Endometrial microvascular endothelial cells (primary cell): ENCODE results near the gene PRMT7. TPM values are rescaled to one million over a fixed set of nuclear protein-coding genes. Genes with fewer than 3 reads are reported as not detected.

Source experiments
- in situ Hi-C: cut with HindIII; loops from 2 replicates; pipeline ENCODE4 v1.10.0; 2017; ENCODE audit warnings: low sequenced_read_pairs, low pct_unique_long_range_greater_than_20kb; ENCODE audit errors: inconsistent ontology term
- total RNA-seq: library from RNA; depleted of rRNA; stranded (reverse); fragments of >200 nt; gene quantifications from one replicate; pipeline ENCODE4 v1.2.3, GENCODE V29; 2015; ENCODE audit errors: inconsistent ontology term

The PRMT7 gene
- total RNA-seq, 1 donor from 2014 or later = 99.0 TPM

DNA sequence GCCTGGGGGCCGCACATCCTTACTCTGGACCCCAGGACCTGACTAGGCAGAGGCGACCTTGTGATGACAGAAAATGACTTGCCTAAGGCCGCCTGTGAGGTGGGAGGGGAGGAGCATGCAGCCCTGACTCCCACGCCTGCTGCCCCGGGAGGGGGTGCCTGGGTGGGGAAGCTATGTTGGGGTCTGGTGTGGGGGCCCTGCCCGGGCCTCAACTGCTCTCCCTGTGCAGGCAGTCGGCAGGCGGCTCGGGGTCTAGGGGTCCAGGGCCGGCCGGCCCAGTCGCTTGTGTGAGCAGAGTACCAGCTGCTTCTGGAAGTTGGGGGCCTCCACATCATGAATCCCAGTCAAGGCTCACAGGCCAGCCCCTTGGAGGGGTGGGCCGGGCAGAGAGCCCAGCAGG is 48.1 kb downstream of the PRMT7 start:
- in situ Hi-C loops = no loop called here

DNA sequence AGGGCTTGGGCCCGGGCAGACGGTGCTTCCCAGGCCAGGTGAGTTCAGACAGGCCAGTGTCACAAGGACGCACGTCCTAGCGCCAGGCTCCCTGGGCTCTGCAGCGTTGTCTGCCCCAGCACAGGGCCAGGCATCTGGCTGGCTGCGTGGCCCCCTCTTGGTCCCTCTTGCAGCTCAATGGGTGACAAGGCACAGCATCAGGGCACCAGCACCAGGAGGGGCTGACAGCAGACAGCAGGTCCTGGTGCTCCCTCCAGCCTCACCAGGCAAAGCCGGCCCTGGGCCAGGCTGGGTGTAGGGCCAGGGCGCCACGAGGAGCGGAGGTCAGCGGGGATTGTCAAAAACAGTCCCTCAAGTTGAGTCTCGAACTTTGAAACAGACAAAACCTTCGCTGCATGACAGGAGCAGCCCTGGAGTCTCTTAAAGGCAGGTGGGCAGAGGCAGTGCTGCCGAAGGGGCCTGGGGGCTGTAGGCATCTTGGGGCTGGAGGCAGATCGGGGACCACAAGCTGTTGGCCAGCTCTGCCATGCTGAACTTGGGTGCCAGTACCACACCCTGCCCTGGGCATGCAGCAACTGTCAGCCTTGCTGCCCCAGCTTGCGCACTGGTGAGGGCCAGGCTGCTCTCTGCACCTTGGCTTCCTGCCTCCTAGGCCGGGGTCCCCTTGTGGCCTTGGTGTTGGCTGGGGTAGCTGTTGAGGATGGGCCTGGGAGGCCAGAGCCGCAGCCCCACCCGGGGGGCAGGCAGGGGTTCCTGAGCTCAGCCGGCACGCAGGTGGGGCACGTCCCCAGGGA is 48.8 kb downstream of the PRMT7 start:
- in situ Hi-C loops = no loop called here

DNA sequence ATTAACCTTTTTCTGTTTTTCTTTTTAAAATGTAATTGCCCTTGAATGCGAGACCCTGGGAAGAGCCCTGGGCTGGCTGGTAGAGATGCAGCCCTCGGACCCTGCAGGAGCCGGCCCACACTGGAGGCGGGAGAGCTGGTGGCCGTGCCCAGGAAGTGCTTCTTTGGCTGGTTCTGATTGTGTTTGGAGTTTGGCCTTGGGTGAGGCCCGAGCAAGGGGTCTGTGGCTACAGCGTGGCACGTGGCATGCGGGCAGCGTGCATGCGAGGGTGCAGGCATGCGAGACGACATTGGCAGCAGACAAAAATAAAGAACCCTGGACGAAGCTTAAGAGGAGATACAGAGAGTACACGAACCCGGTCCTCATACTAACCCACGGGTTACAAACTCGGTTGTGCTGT is 49.7 kb downstream of the PRMT7 start:
- in situ Hi-C loops = no loop called here

DNA sequence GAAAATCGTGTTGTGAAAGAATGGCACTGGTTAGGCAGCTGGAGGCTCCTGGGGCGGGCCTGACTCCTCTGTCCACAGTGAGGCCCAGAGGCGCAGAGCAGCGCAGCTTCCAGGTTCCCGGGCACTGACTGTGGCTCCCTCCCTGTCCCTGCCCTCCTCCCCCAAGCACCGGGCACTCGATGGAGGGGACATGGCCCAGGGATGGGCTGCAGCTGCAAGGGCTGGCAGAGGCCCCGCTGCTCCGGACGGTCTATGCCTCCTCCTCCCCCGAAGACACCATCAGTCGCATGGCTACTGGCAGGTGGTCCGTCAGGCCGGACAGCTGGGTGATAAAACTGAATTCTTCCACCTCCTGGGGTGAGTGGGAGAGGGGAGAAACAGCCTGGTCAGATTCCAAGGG is 50.1 kb downstream of the PRMT7 start:
- in situ Hi-C loops = no loop called here

DNA sequence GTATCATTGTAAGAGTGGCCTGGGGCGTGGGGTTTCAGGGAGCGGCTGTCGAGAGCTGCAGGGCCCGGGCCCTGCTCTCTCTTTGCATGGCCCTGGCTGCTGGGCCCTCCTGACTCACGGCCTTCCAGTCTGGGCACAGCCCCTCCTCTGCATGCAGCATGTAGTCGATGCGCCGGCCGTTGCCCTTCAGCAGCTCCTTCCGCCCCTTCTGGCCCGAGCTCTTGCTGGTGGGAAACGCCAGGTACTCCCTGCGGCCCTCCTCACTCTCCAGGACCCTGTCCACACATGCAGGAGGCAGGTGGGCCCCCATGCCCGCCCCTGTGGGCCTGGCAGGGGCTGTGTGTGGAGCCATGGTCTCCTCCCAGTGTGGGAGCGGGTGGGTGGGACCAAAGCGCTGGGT is 50.7 kb downstream of the PRMT7 start:
- in situ Hi-C loops = no loop called here

DNA sequence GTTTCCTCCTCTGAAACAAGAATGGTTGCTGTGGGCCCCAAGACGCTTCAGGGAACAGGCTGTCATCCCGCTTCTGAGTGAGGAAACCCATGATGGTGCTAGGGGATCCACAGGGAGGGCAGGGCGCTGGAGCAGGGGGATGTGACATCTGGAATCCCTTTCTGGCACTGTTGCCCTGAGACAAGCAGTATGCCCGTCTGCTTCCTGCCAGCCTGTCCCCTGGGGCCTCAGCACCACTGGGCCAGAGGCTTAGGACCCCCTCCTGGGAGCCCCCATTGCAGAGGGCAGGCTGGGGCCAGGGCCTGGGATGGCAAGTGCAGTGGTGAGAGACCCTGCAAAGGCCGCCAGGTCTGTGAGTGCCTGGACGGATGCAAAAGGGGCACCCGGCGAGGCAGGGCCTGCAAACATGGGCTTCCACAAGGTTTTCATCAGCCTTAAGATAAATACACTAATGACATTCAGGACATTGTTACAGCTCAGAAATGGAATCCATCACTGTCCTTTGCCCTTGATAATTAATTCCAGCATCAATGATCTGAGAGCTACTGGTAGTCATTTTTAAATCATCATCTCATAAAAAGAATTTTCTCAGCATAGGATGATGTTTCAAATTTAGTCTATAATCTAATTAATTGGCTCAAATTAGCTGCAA is 51.6 kb downstream of the PRMT7 start:
- in situ Hi-C loops = no loop called here

DNA sequence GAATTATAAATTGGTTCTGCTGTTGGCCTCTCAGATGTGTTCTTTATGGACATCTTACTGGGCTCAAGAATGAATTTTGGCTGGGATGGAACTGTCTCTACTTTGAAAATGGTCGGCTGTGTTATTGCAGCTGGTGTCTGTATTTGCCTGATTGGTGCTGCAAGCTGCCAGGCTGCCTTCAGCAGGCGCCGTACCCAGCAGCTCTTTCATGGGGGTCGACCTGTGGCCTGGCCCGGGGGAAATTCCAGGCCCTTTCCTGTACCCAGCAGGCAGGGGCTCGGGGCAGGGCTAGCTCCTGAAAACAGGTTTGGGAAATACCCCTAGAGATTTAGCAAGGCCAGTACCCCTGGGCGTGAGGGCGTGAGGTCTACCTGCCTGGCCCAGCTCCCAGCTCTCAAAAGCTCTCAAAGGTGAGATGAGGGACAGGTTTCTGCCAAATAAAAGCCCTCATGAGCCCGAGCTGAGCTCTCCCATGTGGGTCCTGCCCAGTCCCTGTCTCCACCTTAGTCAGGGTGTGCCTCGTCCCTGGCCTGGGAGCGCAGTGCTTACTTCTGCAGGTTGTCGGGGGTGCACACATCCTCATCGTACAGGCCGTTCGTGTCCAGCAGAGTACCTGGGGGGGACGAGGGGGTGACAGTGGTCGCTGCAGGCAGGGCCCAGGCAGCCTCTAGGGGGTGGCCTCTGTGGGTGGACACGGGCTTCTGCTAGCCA is 52.3 kb downstream of the PRMT7 start:
- in situ Hi-C loops = no loop called here

DNA sequence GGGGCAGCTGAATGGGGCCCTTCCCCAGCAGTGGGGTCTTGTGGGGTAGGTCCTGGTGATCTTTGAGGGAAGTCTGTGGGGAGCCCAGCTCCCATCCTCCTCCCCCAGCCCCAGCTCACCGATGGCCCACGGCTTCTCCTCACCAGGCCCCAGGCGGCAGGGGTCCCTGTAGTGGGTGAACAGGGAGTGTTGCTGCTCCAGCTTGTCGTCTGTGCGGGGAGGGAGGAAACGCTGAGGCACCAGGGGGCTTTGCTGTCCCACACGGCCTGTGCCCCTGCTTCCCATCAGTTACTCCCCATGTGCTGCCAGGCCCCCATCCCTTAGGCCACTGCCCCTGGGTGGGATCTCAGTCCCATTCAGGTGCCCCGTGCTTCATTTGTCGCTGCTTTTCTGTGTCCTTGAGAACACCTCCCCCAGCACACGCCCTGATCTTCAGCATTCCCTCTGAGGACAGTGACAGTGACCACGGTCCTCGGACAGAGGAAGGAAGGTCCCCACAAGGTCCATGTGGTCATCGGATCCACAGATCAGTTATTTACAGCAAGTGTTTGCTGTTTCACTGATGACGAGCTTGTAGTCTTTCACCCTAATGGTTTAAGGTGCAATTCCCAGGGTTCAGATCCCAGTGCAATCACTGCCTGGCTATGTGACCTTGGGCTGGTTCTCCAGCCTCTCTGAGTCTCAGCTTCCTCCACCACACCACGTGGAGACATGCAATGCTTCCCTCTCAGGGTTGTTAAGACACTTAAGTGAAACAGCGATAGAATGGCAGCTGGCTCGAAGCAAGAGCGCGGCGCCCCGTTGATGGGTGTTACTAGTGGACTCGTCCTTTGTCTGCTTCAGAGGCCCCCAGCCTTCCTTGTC is 53.1 kb downstream of the PRMT7 start:
- in situ Hi-C loops = no loop called here

DNA sequence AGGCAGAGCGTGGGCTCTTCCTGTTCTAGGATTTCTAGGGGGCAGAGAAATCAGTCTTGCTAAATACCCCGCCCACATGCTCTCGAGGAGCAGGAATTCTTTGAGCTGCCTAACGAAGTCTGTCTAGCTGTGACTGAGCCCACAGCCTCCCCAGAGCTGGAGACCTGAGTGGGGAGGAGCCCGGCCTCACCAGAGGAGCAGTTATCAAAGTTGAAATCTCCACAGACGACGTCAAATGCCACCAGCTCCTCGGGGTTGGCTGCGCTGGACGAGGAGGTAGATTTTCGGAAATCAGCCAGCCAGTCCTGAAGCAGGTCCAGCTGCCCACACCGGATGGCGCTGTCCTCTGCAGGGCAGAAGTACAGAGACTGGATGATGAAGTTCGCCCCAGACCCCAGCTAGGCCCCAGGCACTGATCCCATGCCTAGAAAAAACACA is 53.8 kb downstream of the PRMT7 start:
- in situ Hi-C loops = no loop called here

DNA sequence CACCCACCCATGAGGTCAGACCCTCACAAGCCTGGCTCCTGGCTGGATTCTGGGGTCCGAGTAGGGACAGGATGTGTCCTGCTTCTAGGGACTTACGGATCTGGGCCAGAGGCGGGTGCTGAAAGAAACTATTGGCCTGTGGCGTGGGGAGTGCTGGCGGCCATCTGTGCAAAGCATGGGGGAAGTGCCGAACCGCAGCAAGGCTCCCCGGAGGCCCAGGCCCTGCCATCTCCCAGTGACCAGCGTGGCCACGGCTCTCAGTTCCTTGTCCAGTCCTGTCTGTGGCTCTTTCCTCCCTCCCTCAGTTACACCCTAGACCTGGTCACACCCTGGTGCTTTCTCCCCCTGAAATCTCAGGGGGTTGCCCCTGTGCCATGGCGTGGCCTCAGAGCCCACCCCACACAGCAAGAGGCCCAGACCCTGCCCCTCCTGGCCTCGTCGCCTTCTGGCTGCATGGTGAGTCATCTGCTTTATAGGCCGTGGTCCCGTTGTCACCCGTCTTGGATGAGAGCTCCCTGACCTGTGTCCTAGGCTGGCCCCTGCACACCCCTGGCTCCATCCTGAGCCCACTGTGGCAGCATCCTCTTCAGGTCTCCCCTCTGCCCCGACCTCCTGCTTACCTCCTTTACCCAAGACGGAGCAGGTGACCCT is 54.5 kb downstream of the PRMT7 start:
- in situ Hi-C loops = no loop called here

DNA sequence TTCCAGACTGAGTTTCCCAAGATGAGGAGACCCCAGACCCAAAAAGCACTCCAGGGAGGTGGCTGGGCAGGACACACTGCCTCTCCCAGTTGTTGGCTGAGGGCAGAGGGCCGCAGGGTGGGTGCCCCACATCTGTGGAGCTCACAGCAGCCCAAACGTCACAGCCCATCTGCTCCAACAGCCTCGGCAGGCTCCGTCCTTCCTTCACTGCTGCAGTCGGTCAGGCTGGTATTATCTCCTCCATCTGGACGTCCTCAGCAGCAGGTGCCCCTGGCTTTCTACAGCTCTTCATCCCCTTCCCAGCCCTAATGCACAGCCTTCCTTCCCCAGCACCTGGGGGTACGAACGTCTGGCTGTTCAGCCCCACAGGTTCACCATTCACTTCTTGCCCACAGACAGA is 55.2 kb downstream of the PRMT7 start:
- in situ Hi-C loops = no loop called here

DNA sequence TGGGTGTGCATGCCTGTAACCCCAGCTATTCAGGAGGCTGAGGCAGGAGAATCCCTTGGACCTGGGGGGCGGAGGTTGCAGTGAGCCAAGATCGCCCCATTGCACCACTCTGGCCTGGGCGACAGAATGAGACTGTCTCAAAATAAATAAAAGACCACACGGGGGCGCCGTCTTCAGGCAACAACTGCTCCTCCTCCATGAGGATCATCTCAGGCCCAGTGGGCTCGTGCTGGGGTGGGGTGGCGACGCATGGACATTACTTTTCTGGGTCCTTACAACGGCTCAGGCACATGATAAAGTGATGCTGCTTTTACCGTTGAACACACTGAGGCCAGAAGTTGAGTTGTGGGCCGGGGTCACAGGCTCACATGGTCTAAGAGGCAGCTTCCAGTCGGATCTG is 56.2 kb downstream of the PRMT7 start:
- in situ Hi-C loops = no loop called here

DNA sequence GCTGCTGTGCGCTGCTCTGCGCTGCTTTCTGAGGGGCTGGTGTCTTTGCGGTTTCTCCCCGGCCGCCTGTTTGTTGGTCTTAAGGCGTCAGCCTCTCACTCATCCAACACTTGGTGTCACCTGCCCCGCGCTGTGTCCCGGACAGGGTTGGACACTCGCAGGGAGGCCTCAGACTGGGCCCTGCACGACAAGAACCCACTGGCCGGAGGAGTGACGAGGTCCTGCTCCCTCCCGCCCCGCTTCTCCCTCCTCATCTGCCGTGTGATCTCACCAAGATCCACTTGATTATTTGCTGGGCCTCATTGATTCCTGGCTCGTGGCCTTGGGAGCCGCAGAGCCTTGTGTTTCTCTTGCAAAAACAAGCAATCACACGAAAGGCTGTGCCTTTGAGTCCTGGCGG is 56.6 kb downstream of the PRMT7 start:
- in situ Hi-C loops = no loop called here

DNA sequence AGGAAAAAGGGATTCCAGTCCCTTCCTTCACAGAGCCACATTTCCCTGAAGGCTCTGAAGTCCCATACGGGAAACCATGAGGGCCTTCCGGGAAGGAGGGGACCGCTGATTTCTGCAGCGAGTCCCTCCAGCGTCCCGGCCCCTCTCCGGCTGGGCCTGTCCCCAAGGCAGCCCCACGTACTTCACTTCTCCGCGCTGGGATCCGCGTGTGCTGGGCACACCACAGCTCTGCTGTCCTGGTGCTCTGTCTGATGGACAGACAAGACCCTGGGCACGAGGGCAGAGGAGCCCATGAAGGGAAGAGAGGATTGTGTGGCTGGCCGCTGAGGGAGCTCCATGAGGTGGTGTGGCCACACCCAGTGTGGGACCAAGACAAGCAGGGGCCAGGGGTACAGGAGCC is 57.1 kb downstream of the PRMT7 start:
- in situ Hi-C loops = no loop called here

DNA sequence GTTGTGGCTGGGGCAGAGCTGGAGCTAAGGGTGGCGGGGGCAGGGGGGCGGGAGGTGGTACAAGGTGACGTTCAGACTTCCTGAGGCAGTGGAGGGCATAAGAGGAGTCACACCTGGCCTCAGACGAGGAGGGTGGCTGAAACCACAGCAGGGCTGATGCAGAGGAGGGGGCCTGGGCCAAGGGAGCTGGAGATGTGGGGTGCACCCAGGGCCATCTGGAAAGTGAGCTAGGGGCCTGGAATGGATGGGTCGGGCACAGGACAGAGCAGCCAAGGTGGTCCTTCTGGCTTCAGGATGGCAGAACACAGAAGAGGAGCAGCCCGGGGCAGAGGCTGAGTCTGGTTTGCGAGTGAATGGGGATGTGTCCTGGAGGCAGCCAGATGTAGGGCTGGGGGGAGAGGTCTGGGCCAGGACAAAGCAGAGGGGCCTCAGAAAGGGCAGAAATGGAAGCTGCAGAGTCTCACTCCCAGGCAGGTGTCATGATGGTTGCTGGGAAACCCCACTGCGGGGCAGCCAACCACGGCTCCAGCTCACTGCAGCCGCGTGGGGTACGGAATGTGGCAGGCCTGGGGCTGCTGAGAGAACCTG is 57.6 kb downstream of the PRMT7 start:
- in situ Hi-C loops = no loop called here

DNA sequence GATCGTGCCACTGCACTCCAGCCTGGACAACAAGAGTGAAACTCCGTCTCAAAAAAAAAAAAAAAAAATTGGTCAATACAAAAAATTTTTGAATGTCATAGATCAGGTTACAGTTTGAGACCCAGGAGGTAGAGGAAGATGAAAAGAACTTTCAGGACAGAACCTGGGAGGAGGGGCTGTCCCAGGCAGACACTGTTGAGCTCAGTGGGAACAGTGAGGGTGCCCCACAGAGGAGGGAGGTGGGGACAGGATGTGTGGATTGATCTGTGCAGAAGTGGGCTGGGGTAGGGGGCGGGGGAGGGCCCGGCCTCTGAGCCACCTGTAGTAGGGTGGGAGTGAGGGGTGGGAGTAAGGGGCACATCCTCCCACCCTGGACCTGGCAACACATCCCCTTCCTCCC is 58.3 kb downstream of the PRMT7 start:
- in situ Hi-C loops = no loop called here

DNA sequence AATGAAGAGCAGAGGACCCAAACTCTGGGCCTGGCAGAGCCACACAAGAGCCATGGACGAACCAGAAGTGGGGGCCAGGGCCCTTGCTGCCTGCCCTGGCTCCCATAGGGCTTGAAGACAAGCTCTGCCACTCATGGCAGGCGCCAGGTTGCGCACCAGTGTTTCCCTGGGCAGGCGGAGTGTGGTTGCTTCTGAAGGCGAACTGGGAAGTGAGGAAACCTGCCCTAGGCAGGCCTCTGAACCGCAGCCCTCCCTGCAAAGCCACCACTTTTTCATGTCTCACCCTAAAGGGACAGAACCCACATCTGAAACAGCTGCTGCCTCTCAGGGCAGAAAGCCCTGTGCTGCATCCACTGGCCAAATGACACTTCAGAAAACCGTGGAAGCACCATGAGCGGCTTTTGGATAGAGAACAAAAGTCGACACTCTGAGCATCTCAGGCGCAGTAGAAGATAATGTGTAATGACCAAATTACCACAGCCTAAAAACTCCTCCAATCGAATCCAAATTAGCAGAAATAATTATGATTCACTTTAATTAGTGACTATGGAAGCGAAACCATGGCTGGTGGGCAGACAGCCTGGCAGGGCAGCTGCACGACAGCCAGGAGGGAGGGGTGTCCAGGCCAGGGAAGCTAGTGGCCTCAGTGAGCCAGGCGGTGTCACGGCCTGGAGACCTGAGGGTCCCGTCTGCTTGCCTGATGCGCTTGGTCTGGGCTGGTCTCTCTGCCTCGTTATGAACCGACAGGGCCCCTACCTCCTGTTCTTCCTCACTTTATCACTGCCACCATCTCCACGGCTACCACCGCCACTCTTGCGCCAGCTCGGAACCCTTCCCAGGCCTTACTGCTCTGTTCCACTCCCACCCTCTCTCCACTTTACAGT is 59.1 kb downstream of the PRMT7 start:
- in situ Hi-C loops = no loop called here
